ENCODE results near the gene SORBS1.

Gene SORBS1

GRCh38 chr10:95561177-95561863 is at the start of gene SORBS1:
SORBS1 (minus strand) TSS chr10:95561371; CDS start chr10:95441135, 120,236 bp downstream.
- DNase-seq = peak; percentile 90 to 95

GRCh38 chr10:95610727-95611126 is 49.6 kb upstream of the SORBS1 start:
- DNase-seq = no peak

GRCh38 chr10:95606922-95607321 is 45.8 kb upstream of the SORBS1 start:
- DNase-seq = no peak

- no peak for DNase-seq
Observed at GRCh38 chr10:95605163-95605562, 44.0 kb upstream of the SORBS1 start.

- DNase-seq = no peak
Observed at GRCh38 chr10:95604630-95605029, 43.5 kb upstream of the SORBS1 start.

- DNase-seq = no peak
Observed at GRCh38 chr10:95602382-95602781, 41.2 kb upstream of the SORBS1 start.

GRCh38 chr10:95601116-95601719 is 40.0 kb upstream of the SORBS1 start:
- peak; percentile 68 to 70 for DNase-seq

GRCh38 chr10:95600158-95600557 is 39.0 kb upstream of the SORBS1 start:
- no peak for DNase-seq

GRCh38 chr10:95597788-95598187 is 36.6 kb upstream of the SORBS1 start:
- no peak for DNase-seq

GRCh38 chr10:95588025-95588424 is 26.9 kb upstream of the SORBS1 start:
- DNase-seq = no peak

GRCh38 chr10:95579835-95580535 is 18.8 kb upstream of the SORBS1 start:
- DNase-seq = no peak

- no peak for DNase-seq
Observed at GRCh38 chr10:95579292-95579691, 18.1 kb upstream of the SORBS1 start.

GRCh38 chr10:95578619-95579018 is 17.4 kb upstream of the SORBS1 start:
- DNase-seq = no peak

- DNase-seq = no peak
Observed at GRCh38 chr10:95574649-95575365, 13.6 kb upstream of the SORBS1 start.

- DNase-seq = no peak
Observed at GRCh38 chr10:95573964-95574604, 12.9 kb upstream of the SORBS1 start.

GRCh38 chr10:95573527-95573926 is 12.4 kb upstream of the SORBS1 start:
- no peak for DNase-seq

- no peak for DNase-seq
Observed at GRCh38 chr10:95572131-95572820, 11.1 kb upstream of the SORBS1 start.

- no peak for DNase-seq
Observed at GRCh38 chr10:95571390-95571789, 10.2 kb upstream of the SORBS1 start.

- no peak for DNase-seq
Observed at GRCh38 chr10:95569368-95569767, 8.2 kb upstream of the SORBS1 start.

GRCh38 chr10:95567903-95568630 is 6.9 kb upstream of the SORBS1 start:
- no peak for DNase-seq

GRCh38 chr10:95566136-95566535 is 5.0 kb upstream of the SORBS1 start:
- DNase-seq = no peak

- DNase-seq = no peak
Observed at GRCh38 chr10:95565336-95565735, 4.2 kb upstream of the SORBS1 start.
